Muscle layer of duodenum (tissue), 2 donors: ENCODE measurements around the gene OR52E2.
"Not testable (repeated sequence)": the region's sequence is repeated elsewhere in the genome, so short reads cannot be mapped to it uniquely, and the experiment has no call there.

Source experiments
- H3K27ac ChIP-seq: one replicate; pipeline ENCODE4 v1.7.0; 2013; ENCODE audit warnings: mild to moderate bottlenecking, low read length
- H3K27me3 ChIP-seq: one replicate; pipeline ENCODE4 v1.7.0; 2013; ENCODE audit warnings: low read depth, mild to moderate bottlenecking, control low read depth, low read length
- H3K36me3 ChIP-seq, 2 donors: one replicate each; pipeline ENCODE4 v1.7.0; 2013; ENCODE audit warnings: low read length in 2 of 2, control low read depth in 1 of 2, mild to moderate bottlenecking in 1 of 2; ENCODE audit not compliant: insufficient read depth in 2 of 2, control insufficient read depth in 1 of 2
- H3K4me1 ChIP-seq, 2 donors: one replicate each; pipeline ENCODE4 v1.7.0; 2013; ENCODE audit warnings: low read length in 2 of 2, mild to moderate bottlenecking in 2 of 2, control low read depth in 1 of 2, moderate library complexity in 1 of 2; ENCODE audit not compliant: insufficient read depth in 2 of 2, control insufficient read depth in 1 of 2
- H3K4me3 ChIP-seq, 2 donors: one replicate each; pipeline ENCODE4 v1.7.0; 2013; ENCODE audit warnings: low read length in 2 of 2, low read depth in 1 of 2, mild to moderate bottlenecking in 1 of 2
- H3K9me3 ChIP-seq, 2 donors: one replicate each; pipeline ENCODE4 v1.7.0; 2013; ENCODE audit warnings: low read length in 2 of 2, control low read depth in 1 of 2, mild to moderate bottlenecking in 1 of 2; ENCODE audit not compliant: control insufficient read depth in 1 of 2
- donor health status: healthy.

Gene OR52E2

GRCh38 chr11:5065027-5065426 lies 5.6 kb upstream of the OR52E2 start:
- Histone ChIP-seq H3K27me3 (no peaks in the 10 kb centered on the region), H3K9me3 (no peaks in the 10 kb centered on the region)

GRCh38 chr11:5058679-5059078 lies 748 bp downstream of the OR52E2 start:
- H3K36me3 ChIP-seq, H3K27ac ChIP-seq, H3K4me3 ChIP-seq, H3K27me3 ChIP-seq, H3K9me3 ChIP-seq, H3K4me1 ChIP-seq: not testable (repeated sequence)

More at GRCh38 chr11:5065027-5065426, 5.6 kb upstream of the OR52E2 start:
- no peaks in the 10 kb centered on the region for H3K36me3 ChIP-seq
- no peak overlapping the region for H3K4me3 ChIP-seq
- H3K4me1 ChIP-seq = no peaks in the 10 kb centered on the region
- no peak overlapping the region for H3K27ac ChIP-seq

GRCh38 chr11:5046754-5047330 lies 12.6 kb downstream of the OR52E2 start:
- no peak overlapping the region for H3K27ac ChIP-seq
- no peaks in the 10 kb centered on the region for H3K9me3 ChIP-seq
- H3K4me3 ChIP-seq = no peak overlapping the region
- H3K27me3 ChIP-seq = no peaks in the 10 kb centered on the region
- H3K4me1 ChIP-seq = no peaks in the 10 kb centered on the region
- no peaks in the 10 kb centered on the region for H3K36me3 ChIP-seq

GRCh38 chr11:5046226-5046625 lies 13.2 kb downstream of the OR52E2 start, which contains the start of gene OR52J3:
TSS of gene OR52J3 (plus strand) at chr11:5046526. CDS start at chr11:5046526, 0 bp downstream.
- Histone ChIP-seq H3K9me3 (no peaks in the 10 kb centered on the region), H3K4me1 (no peaks in the 10 kb centered on the region), H3K27me3 (no peaks in the 10 kb centered on the region), H3K27ac (no peak within 1 kb of the TSS), H3K4me3 (no peak within 1 kb of the TSS), H3K36me3 (no peaks in the 10 kb centered on the region)

- no peak overlapping the region for H3K27ac ChIP-seq
- H3K4me3 ChIP-seq = no peak overlapping the region
- H3K27me3 ChIP-seq = no peaks in the 10 kb centered on the region
- no peaks in the 10 kb centered on the region for H3K36me3 ChIP-seq
- no peaks in the 10 kb centered on the region for H3K4me1 ChIP-seq
- H3K9me3 ChIP-seq = no peaks in the 10 kb centered on the region
These were observed 16.0 kb downstream of the OR52E2 start for GRCh38 chr11:5043380-5043779.

- no peaks in the 10 kb centered on the region for H3K27me3 ChIP-seq
- no peaks in the 10 kb centered on the region for H3K4me1 ChIP-seq
- H3K36me3 ChIP-seq = no peaks in the 10 kb centered on the region
- H3K27ac ChIP-seq = no peak overlapping the region
- H3K9me3 ChIP-seq = no peaks in the 10 kb centered on the region
- no peak overlapping the region for H3K4me3 ChIP-seq
These were observed 17.3 kb downstream of the OR52E2 start for GRCh38 chr11:5042091-5042490.

GRCh38 chr11:5040876-5041275 lies 18.6 kb downstream of the OR52E2 start:
- H3K4me3 ChIP-seq = no peak overlapping the region
- no peaks in the 10 kb centered on the region for H3K4me1 ChIP-seq
- H3K9me3 ChIP-seq = no peaks in the 10 kb centered on the region
- no peaks in the 10 kb centered on the region for H3K36me3 ChIP-seq
- H3K27me3 ChIP-seq = no peaks in the 10 kb centered on the region
- no peak overlapping the region for H3K27ac ChIP-seq

GRCh38 chr11:5038341-5038740 lies 21.1 kb downstream of the OR52E2 start:
- no peaks in the 10 kb centered on the region for H3K9me3 ChIP-seq
- no peak overlapping the region for H3K27ac ChIP-seq
- no peak overlapping the region for H3K4me3 ChIP-seq
- H3K27me3 ChIP-seq = no peaks in the 10 kb centered on the region
- H3K36me3 ChIP-seq = no peaks in the 10 kb centered on the region
- no peaks in the 10 kb centered on the region for H3K4me1 ChIP-seq

GRCh38 chr11:5037926-5038325 lies 21.5 kb downstream of the OR52E2 start:
- Histone ChIP-seq H3K9me3 (no peaks in the 10 kb centered on the region), H3K4me3 (no peak overlapping the region), H3K27ac (no peak overlapping the region), H3K27me3 (no peaks in the 10 kb centered on the region), H3K4me1 (no peaks in the 10 kb centered on the region), H3K36me3 (no peaks in the 10 kb centered on the region)

GRCh38 chr11:5036669-5037068 lies 22.8 kb downstream of the OR52E2 start:
- no peaks in the 10 kb centered on the region for H3K9me3 ChIP-seq
- H3K4me3 ChIP-seq = no peak overlapping the region
- no peaks in the 10 kb centered on the region for H3K4me1 ChIP-seq
- no peaks in the 10 kb centered on the region for H3K36me3 ChIP-seq
- no peak overlapping the region for H3K27ac ChIP-seq
- no peaks in the 10 kb centered on the region for H3K27me3 ChIP-seq

- Histone ChIP-seq H3K4me1 (no peaks in the 10 kb centered on the region), H3K9me3 (peaks cover 8 to 18% of the 10 kb centered on the region in 2 donors), H3K27ac (no peak overlapping the region), H3K4me3 (no peak overlapping the region), H3K36me3 (no peaks in the 10 kb centered on the region), H3K27me3 (no peaks in the 10 kb centered on the region)
These were observed 37.4 kb downstream of the OR52E2 start for GRCh38 chr11:5021996-5022395.

- Histone ChIP-seq H3K27me3 (no peaks in the 10 kb centered on the region), H3K4me1 (no peaks in the 10 kb centered on the region), H3K9me3 (no peaks in the 10 kb centered on the region), H3K36me3 (no peaks in the 10 kb centered on the region), H3K4me3 (no peak overlapping the region), H3K27ac (no peak overlapping the region)
These were observed 46.4 kb downstream of the OR52E2 start for GRCh38 chr11:5013012-5013411.
